GM19239 (cell line): ENCODE results near the gene GPR107.
A peak's percentile ranks its signal among the peaks of the same experiment; 100 is the strongest.

Source experiments
- DNase-seq: peaks from one replicate; pipeline ENCODE4 v3.0.0; 2011; ENCODE audit warnings: low spot score; ENCODE audit not compliant: insufficient read length
- FAIRE-seq: peaks from 2 replicates; lab custom pipeline; 2011; peaks lifted over from hg19 to GRCh38; lab: Jason Lieb, UNC

The GPR107 gene

GRCh38 chr9:130050462-130050861 is 3.2 kb upstream of the GPR107 start:
- FAIRE-seq = no peak
- no peak for DNase-seq

- DNase-seq (no peak), FAIRE-seq (no peak)
These were observed 1.9 kb upstream of the GPR107 start for GRCh38 chr9:130051855-130052254.

- DNase-seq = no peak
- FAIRE-seq = no peak
These were observed 600 bp upstream of the GPR107 start for GRCh38 chr9:130053109-130053503.

GRCh38 chr9:130054325-130054786 is 650 bp downstream of the GPR107 start:
- FAIRE-seq = peak; percentile 37
- no peak for DNase-seq

GRCh38 chr9:130054820-130055219 is 1.1 kb downstream of the GPR107 start:
- FAIRE-seq (no peak), DNase-seq (no peak)

GRCh38 chr9:130058154-130058553 is 4.4 kb downstream of the GPR107 start:
- no peak for DNase-seq
- FAIRE-seq = no peak

GRCh38 chr9:130058887-130059286 is 5.2 kb downstream of the GPR107 start:
- DNase-seq (no peak), FAIRE-seq (no peak)

GRCh38 chr9:130060296-130060695 is 6.6 kb downstream of the GPR107 start:
- FAIRE-seq = no peak
- no peak for DNase-seq

- DNase-seq = no peak
These were observed 9.0 kb downstream of the GPR107 start for GRCh38 chr9:130062750-130063149.

GRCh38 chr9:130064621-130065020 is 10.9 kb downstream of the GPR107 start:
- FAIRE-seq = no peak

More at GRCh38 chr9:130062750-130063149, 9.0 kb downstream of the GPR107 start:
- FAIRE-seq = no peak

GRCh38 chr9:130069048-130069447 is 15.3 kb downstream of the GPR107 start:
- DNase-seq = no peak
- FAIRE-seq = no peak

More at GRCh38 chr9:130064621-130065020, 10.9 kb downstream of the GPR107 start:
- DNase-seq = no peak

GRCh38 chr9:130072515-130073235 is 19.0 kb downstream of the GPR107 start:
- FAIRE-seq (no peak), DNase-seq (no peak)

- no peak for FAIRE-seq
- DNase-seq = no peak
These were observed 19.7 kb downstream of the GPR107 start for GRCh38 chr9:130073373-130073772.

GRCh38 chr9:130078547-130078946 is 24.8 kb downstream of the GPR107 start:
- FAIRE-seq = no peak

GRCh38 chr9:130084337-130084736 is 30.6 kb downstream of the GPR107 start:
- FAIRE-seq (no peak), DNase-seq (no peak)

More at GRCh38 chr9:130078547-130078946, 24.8 kb downstream of the GPR107 start:
- DNase-seq = no peak

- no peak for FAIRE-seq
These were observed 34.3 kb downstream of the GPR107 start for GRCh38 chr9:130088051-130088450.

GRCh38 chr9:130089141-130089540 is 35.4 kb downstream of the GPR107 start:
- FAIRE-seq (no peak), DNase-seq (no peak)

More at GRCh38 chr9:130088051-130088450, 34.3 kb downstream of the GPR107 start:
- no peak for DNase-seq

- DNase-seq (no peak), FAIRE-seq (no peak)
These were observed 37.2 kb downstream of the GPR107 start for GRCh38 chr9:130090915-130091314.

GRCh38 chr9:130092910-130093309 is 39.2 kb downstream of the GPR107 start:
- FAIRE-seq (no peak), DNase-seq (no peak)

GRCh38 chr9:130095872-130096271 is 42.2 kb downstream of the GPR107 start:
- peak; percentile 14 for FAIRE-seq

GRCh38 chr9:130100681-130101080 is 47.0 kb downstream of the GPR107 start:
- no peak for FAIRE-seq
- DNase-seq = no peak

More at GRCh38 chr9:130095872-130096271, 42.2 kb downstream of the GPR107 start:
- no peak for DNase-seq

GRCh38 chr9:130101915-130102314 is 48.2 kb downstream of the GPR107 start:
- no peak for FAIRE-seq
- no peak for DNase-seq
